Measurements from ENCODE around the gene ADGRB2.
A peak's percentile ranks its signal among the peaks of the same experiment; 100 is the strongest.

Gene ADGRB2

DNA sequence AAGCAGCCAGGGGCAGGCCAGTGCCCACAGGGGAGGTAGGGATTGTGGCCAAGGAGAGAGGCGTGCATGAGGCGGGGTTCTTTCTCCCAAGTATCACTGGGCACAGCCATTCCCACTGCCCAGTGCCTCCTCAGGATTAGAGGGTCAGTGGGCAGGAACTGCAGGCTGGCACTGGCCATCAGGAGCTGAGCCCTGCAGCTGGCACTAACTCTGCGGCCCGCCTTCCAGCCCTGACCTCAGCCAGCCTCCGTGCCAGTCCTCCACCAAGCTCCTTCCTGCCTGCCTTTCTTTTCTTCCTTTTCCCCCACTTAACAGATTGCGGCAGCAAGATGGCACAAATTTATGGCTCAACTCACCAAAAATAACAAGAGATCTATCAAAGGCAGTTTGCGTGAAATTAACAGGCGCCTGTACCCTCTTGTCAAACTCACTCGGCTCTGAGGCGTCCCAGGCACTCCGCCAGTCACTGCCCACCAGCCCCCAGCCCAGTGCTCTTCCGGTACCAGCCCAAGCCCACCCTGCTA, 11.1 kb downstream of the ADGRB2 start:
- H3K4me2 ChIP-seq (ENCODE audit: insufficient read depth, low read length), result no peak overlapping the region
- no peaks in the 10 kb centered on the region for H3K9me3 ChIP-seq (ENCODE audit: insufficient read depth, low read length, severe bottlenecking)
- DNase-seq (no peak), ATAC-seq (ENCODE audit: insufficient read depth, low read depth) (no peak)
- no peaks in the 10 kb centered on the region for H3K36me3 ChIP-seq (ENCODE audit: insufficient read depth, low read length)
- H3K27ac ChIP-seq (ENCODE audit: low read length), result peak overlapping the region; percentile 12; the same call in 1 of the 2 replicates
- no peak overlapping the region for H3K4me3 ChIP-seq (ENCODE audit: low read depth in 1 of 2, low read length in 2 of 2)
- no peak for TF ChIP-seq EZH2 (IDR thresholded peaks at IDR 0.05; ENCODE audit: borderline replicate concordance, low read depth, low read length, severe bottlenecking)
- TF ChIP-seq, protein P1, sequence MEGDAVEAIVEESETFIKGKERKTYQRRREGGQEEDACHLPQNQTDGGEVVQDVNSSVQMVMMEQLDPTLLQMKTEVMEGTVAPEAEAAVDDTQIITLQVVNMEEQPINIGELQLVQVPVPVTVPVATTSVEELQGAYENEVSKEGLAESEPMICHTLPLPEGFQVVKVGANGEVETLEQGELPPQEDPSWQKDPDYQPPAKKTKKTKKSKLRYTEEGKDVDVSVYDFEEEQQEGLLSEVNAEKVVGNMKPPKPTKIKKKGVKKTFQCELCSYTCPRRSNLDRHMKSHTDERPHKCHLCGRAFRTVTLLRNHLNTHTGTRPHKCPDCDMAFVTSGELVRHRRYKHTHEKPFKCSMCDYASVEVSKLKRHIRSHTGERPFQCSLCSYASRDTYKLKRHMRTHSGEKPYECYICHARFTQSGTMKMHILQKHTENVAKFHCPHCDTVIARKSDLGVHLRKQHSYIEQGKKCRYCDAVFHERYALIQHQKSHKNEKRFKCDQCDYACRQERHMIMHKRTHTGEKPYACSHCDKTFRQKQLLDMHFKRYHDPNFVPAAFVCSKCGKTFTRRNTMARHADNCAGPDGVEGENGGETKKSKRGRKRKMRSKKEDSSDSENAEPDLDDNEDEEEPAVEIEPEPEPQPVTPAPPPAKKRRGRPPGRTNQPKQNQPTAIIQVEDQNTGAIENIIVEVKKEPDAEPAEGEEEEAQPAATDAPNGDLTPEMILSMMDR (IDR thresholded peaks at IDR 0.05; ENCODE audit: borderline replicate concordance, extremely low read depth, low read length, poor library complexity, severe bottlenecking), result no peak
- H3K27me3 ChIP-seq (ENCODE audit: insufficient read depth, low read length, poor library complexity), result no peaks in the 10 kb centered on the region
- H3K79me2 ChIP-seq (ENCODE audit: insufficient read depth, low read length), result no peaks in the 10 kb centered on the region
- peaks cover 29% of the 10 kb centered on the region for H3K4me1 ChIP-seq (ENCODE audit: insufficient read depth, low read length)
- peaks cover 8% of the 10 kb centered on the region; the same call in 1 of the 2 replicates for H4K20me1 ChIP-seq (ENCODE audit: insufficient read depth, low read length)
- H2AFZ ChIP-seq (ENCODE audit: low read depth, low read length), result no peak overlapping the region
- H3K9ac ChIP-seq (ENCODE audit: low read depth, low read length), result no peak overlapping the region

DNA sequence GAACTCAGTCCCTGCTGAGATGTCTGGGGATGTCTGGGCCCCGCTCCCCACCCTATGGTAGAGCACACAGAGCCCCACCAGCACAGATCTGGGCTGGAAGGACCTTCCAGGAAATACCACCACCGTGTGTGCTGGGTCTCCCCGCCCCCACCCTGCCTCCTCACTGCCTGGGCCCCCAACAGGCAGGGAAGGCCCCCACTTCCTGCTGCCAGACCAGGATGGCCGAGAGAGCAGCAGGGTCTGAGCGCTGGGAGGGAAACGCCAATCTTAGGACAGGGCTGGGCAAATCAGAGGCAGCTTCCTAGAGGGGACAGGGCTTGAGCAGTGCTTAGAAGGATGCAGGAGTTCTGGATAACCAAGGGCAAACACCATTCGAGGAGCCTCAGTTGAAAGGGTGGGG, 11.9 kb downstream of the ADGRB2 start:
- Histone ChIP-seq H3K4me2 (ENCODE audit: insufficient read depth, low read length) (no peak overlapping the region), H3K4me1 (ENCODE audit: insufficient read depth, low read length) (peaks cover 29% of the 10 kb centered on the region), H3K27ac (ENCODE audit: low read length) (peak overlapping the region; percentile 33; the same call in 1 of the 2 replicates), H4K20me1 (ENCODE audit: insufficient read depth, low read length) (peaks cover 6% of the 10 kb centered on the region), H3K36me3 (ENCODE audit: insufficient read depth, low read length) (no peaks in the 10 kb centered on the region), H3K4me3 (ENCODE audit: low read depth in 1 of 2, low read length in 2 of 2) (no peak overlapping the region), H3K27me3 (ENCODE audit: insufficient read depth, low read length, poor library complexity) (no peaks in the 10 kb centered on the region), H2AFZ (ENCODE audit: low read depth, low read length) (no peak overlapping the region), H3K9ac (ENCODE audit: low read depth, low read length) (no peak overlapping the region), H3K79me2 (ENCODE audit: insufficient read depth, low read length) (no peaks in the 10 kb centered on the region), H3K9me3 (ENCODE audit: insufficient read depth, low read length, severe bottlenecking) (no peaks in the 10 kb centered on the region)
- TF ChIP-seq, protein P1 (IDR thresholded peaks at IDR 0.05; ENCODE audit: borderline replicate concordance, extremely low read depth, low read length, poor library complexity, severe bottlenecking), result no peak
- no peak for TF ChIP-seq EZH2 (IDR thresholded peaks at IDR 0.05; ENCODE audit: borderline replicate concordance, low read depth, low read length, severe bottlenecking)
- DNase-seq (peak; percentile 75), ATAC-seq (ENCODE audit: insufficient read depth, low read depth) (peak; percentile 91)

DNA sequence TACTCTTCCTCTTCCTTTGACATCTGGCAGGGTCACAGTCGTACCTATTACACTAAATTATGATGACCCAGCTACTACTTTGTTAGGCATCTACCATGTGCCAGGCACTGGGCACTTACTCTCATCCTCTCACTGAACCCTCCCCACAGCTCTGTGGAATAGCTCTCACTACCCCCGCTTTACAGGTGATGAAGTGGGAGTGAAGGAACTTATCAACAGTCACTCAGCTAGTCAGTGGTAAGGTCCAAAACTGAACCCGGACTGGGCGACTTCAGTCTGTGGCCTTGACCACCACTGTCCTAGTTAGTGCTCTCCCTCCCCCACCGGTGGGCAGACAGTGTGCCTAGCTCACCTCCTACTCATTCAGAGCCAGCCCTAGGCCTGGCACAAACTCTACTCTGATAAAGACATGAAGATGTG, 12.3 kb downstream of the ADGRB2 start:
- Histone ChIP-seq H2AFZ (ENCODE audit: low read depth, low read length) (no peak overlapping the region), H3K9me3 (ENCODE audit: insufficient read depth, low read length, severe bottlenecking) (no peaks in the 10 kb centered on the region), H3K9ac (ENCODE audit: low read depth, low read length) (no peak overlapping the region), H4K20me1 (ENCODE audit: insufficient read depth, low read length) (peaks cover 6% of the 10 kb centered on the region), H3K4me2 (ENCODE audit: insufficient read depth, low read length) (no peak overlapping the region), H3K79me2 (ENCODE audit: insufficient read depth, low read length) (no peaks in the 10 kb centered on the region), H3K27ac (ENCODE audit: low read length) (peak overlapping the region; percentile 33; the same call in 1 of the 2 replicates), H3K36me3 (ENCODE audit: insufficient read depth, low read length) (no peaks in the 10 kb centered on the region), H3K4me3 (ENCODE audit: low read depth in 1 of 2, low read length in 2 of 2) (no peak overlapping the region), H3K4me1 (ENCODE audit: insufficient read depth, low read length) (peaks cover 29% of the 10 kb centered on the region), H3K27me3 (ENCODE audit: insufficient read depth, low read length, poor library complexity) (no peaks in the 10 kb centered on the region)
- DNase-seq, result no peak
- TF ChIP-seq, protein P1 (IDR thresholded peaks at IDR 0.05; ENCODE audit: borderline replicate concordance, extremely low read depth, low read length, poor library complexity, severe bottlenecking), result no peak
- TF ChIP-seq EZH2 (IDR thresholded peaks at IDR 0.05; ENCODE audit: borderline replicate concordance, low read depth, low read length, severe bottlenecking), result no peak
- peak; percentile 15; the same call in 2 of the 3 replicates for ATAC-seq (ENCODE audit: insufficient read depth, low read depth)

Measured in DND-41 (cell line).